HG02588 (cell line): ENCODE measurements around the gene SLC39A11.
"Not testable (repeated sequence)": the region's sequence is repeated elsewhere in the genome, so short reads cannot be mapped to it uniquely, and the experiment has no call there.

Experiments
- ATAC-seq: cut with Tn5 transposase; IDR thresholded peaks from one replicate; pipeline ENCODE4 v1.9.1; 2021; ENCODE audit warnings: mild to moderate bottlenecking, moderate library complexity; ENCODE audit not compliant: unreplicated experiment

SLC39A11 gene

DNA sequence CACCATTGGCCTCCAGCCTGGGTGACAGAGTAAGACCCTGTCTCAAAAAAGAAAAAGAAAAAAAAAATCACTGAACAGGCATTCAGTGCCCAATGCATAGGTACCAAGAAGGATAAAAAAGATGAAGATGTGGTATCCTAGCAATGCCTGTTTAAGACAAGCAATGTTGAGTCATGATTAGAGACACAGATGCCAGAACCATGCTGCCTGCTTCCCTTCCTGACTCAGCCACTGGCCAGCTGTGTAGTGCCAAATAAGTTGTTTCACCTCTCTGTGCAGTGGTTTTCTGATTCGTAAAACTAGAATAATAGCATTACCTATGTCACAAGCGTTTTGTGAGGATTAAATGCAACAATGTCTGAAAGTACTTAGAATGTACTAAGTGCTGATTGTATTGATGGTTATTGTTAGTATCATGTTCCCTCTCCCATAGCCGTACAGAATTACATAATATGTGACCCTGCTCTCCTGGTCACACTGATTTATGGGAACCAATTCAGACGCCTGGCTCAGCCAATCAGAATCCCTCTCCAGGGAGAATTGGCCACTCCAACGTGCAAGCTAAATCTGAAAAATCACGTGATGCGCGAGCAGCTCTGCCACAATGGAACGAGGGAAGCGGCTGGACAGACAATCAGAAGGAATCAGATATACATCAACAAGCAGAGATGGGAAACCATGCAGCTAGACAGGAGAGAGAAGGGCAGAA is 241.9 kb downstream of the SLC39A11 start:
- ATAC-seq = no peak

- ATAC-seq = no peak
Observed at GRCh38 chr17:72846399-72846798, 246.1 kb downstream of the SLC39A11 start.

DNA sequence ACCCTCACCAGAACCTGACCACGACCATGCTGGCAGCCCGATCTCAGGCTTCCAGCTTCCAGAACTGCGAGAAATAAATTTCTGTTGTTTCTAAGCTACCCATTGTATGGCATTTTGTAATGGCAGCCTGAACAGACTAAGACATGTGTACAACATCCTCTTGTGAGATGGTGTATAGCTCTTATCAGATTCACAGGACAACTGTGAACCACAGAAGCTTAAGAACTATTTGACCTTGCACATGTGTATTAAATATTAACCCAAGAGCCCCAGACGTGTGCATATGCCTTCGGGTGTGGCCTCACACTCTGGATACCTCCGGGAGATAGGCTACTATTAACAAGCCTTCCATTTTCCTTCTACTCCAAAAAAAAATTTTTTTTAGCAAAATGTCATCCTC is 248.9 kb downstream of the SLC39A11 start:
- ATAC-seq = no peak

DNA sequence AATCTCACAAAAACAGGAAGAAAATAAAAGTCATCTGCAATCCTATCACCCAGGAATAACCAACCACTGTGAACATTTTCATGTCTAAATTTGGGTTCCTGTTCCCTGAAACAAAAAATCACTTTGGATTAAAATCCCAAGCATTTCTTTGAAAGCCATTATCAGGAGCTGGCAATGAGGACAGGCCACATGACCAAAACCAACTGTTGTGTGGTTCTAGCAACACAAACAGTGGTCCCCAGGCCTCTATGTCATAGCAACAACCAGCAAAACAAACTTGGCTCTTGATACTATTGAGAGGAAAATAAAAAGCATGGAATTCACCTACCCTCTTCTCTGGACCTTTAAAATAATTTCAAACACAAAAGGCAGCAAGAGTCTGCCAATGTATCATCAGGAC is 252.5 kb downstream of the SLC39A11 start:
- ATAC-seq = no peak

- no peak for ATAC-seq
Observed at GRCh38 chr17:72839131-72839725, 253.3 kb downstream of the SLC39A11 start.

- no peak for ATAC-seq
Observed at GRCh38 chr17:72838581-72838980, 253.9 kb downstream of the SLC39A11 start.

DNA sequence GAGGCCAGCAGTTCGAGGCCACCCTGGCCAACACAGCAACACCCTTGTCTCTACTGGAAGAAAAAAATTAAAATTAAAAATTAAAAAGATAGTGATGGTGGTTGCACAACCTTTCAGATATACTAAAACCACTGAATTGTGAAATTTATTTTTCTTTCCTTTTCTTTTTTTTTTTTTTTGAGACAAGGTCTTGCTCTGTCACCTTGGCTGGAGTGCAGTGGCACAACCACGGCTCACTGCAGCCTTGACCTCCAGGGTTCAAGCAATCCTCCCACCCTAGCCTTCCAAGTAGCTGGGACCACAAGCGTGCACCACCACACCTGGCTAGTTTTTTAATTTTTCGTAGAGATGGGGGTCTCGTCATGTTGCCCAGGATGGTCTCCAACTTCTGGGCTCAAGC is 254.4 kb downstream of the SLC39A11 start:
- no peak for ATAC-seq

DNA sequence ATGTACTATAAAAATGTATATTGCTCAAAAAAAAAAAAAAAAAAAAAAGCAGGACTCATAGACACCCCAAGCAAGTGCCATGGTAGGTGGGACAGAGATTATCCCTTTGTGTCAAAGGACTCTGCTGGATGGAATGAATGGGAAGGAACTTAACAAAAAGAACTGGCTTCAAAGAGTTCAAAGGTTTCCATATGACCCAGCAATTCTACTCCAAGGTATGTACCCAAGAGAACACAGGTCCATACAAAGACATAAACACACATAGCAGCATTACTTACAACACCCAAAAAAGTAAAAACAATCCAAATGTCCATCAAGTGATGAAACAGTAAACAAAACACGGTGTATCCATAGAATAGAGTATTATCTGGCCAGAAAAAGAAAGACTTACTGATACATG is 255.2 kb downstream of the SLC39A11 start:
- no peak for ATAC-seq

DNA sequence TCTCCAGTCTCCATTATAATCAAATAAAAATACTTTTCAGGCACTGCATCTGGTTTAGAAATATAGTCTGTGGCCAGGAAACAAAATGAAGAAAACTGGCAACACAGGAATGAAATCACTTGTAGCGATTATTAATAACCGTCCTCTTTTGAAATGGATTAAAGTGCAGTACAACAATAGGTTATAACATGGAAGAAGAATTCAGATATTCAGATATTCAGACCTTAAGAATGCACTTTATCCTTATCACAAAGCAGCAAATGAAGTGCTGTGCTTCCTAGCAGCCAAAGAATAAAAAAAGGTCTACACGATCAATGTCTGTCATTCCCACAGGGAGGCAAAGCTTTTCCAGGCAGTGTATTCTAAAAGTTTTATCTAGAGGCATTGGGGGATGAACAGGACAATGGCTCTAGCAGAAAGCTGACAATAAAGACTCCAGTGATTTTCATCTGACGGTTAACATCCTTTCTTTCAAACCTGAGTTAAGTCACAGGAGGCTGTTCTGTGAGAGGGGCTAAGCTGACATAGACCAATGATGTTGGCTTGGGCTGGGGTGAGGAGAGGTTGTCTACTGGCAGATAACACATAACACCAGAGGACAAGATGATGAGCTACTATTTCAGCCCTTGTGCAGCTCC is 259.2 kb downstream of the SLC39A11 start:
- no peak for ATAC-seq

DNA sequence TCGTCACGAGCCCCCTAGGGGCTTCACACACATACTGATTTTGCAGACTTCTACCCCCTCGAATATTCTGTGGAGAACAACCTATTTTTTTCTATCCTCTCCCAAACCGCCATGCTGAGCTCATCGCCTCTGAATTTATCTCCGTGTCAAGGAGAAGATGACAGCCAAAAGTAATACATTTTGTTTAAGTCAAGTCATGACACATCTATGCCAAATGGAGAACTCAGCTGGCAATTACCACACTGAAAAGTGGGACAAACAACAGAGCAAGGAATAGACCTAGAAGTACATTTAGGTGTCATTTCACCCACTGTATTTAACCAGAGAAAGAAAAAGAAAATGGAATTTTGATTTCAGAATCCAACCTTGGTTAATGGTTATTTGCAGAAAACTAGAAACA is 260.2 kb downstream of the SLC39A11 start:
- no peak for ATAC-seq

DNA sequence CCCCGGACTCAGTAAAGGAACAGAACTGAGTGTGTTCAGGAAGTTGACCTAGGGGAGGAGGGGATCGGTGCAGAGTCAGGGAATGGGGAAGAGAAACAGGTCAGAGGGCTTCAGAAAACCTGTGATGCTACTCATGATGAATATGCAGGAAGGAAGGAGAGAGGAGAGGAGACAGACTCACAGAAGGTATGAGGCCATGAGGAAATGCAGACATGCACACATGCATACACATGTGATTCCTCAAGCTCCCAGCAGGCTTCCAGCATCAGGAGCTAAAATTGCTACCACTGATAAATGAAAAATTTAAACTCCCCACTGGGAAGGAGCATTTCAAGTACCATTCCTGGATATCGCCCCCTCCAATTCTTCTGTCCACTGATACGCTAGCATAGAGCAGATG is 262.6 kb downstream of the SLC39A11 start:
- no peak for ATAC-seq

DNA sequence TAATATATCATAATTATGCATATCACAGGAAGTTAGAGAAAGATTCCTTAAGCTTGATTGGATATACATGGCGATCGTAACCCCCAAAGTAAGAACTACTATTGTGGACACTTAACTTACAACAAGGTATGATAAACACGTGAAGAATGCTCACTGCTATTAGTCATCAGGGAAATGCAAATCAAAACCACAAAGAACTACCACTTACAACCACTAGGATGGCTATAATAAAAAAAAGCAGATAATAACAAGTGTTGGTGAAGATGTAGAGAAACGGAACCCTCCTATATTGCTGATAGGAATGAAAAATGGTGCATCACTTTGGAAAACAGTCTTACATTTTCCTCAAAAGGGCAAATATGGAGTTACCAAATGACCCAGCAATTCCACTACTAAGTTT is 265.9 kb downstream of the SLC39A11 start:
- ATAC-seq = no peak

- not testable (repeated sequence) for ATAC-seq
Observed at GRCh38 chr17:72826059-72826458, 266.4 kb downstream of the SLC39A11 start.

DNA sequence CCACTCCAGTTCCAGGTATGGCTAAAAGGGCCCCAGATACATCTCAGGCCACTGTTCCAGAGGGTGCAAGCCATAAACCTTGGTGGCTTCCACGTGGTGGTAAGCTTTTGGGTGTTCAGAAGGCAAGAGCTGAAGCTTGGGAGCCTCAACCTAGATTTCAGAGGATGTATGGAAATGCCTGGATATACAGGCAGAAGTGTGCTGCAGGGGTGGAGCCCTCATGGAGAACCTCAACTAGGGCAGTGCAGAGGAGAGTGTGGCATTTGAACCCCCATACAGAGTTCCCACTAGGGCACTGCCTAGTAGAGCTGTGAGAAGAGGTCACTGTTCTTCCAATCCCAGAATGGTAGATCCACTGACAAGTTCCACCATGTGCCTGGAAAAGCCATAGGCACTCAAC is 267.3 kb downstream of the SLC39A11 start:
- ATAC-seq = no peak

DNA sequence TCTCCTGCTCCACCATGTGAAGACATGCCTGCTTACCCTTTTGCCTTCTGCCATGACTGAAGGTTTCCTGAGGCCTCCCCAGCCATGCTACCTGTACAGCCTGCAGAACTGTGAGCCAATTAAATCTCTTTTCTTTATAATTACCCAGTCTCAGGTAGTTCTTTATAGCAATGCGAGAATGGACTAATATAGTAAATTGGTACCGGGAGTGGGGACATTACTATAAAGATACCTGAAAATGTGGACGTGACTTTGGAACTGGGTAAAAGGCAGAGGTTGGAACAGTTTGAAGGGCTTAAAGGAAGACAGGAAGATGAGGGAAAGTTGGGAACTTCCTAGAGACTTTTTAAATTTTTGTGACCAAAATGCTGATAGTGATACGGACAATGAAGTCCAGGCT is 268.2 kb downstream of the SLC39A11 start:
- not testable (repeated sequence) for ATAC-seq

DNA sequence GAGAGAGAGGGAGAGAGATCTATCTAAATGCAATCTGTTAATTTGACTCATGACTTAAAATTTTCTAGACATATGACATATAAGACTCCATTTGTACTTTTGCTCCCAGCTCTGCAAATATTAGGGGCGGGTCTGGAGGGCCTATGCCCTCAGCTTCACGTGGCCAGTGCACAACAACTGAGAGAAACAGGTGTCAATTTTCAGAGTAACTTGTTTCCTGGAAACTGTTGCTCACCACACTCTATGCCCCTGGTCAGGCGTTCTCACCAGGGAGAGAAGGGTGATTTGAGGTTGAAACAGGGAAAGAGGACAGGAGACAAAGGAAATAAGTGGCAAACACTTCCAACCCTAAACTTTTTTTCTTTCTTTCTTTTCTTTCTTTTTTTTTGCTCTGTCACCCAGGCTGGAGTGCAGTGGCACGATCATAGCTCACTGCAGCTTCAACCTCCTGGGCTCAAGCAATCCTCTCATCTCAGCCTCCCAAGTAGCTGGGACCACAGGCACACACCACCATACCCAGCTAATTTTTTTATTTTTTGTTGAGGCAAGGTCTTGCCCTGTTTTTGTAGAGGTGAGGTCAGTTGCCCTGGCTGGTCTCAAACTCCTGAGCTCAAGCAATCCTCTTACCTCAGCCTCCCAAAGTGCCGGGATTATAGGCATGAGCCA is 270.0 kb downstream of the SLC39A11 start:
- ATAC-seq = peak; percentile 55

- no peak for ATAC-seq
Observed at GRCh38 chr17:72816406-72816805, 276.1 kb downstream of the SLC39A11 start.

GRCh38 chr17:72813481-72813880 is 279.0 kb downstream of the SLC39A11 start:
- ATAC-seq = no peak

- no peak for ATAC-seq
Observed at GRCh38 chr17:72812823-72813222, 279.7 kb downstream of the SLC39A11 start.

GRCh38 chr17:72811976-72812687 is 280.4 kb downstream of the SLC39A11 start:
- ATAC-seq = no peak

DNA sequence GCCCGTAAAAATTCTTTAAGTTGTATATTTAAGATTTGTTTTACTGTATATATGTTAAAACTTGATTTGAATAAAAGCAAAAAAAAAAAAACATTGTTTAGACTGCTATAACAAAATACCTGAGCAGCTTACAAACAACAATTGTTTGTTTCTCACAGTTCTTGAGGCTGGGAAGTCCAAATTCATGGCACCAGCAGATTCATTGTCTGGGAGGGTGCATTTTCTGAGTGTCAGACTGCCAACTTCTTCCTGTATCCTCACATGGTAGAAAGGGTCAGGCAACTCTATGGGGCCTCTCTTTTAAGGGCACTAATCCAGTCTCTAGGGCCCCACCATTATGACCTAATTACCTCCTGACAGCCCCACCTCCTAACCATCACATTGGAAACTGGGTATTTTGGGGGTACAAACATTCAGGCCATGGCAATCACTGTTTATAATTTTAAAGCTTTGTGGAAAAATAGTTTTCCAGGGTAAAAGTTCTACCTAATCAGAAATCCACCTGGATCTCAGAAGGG is 281.4 kb downstream of the SLC39A11 start:
- ATAC-seq = no peak
